OCI-LY1 (cell line): ENCODE data around the gene ACSM2A.

ENCODE experiments used
- CTCF ChIP-seq: fragments of 200-600 bp; sonication (generic), shearing (Covaris generic); IDR thresholded peaks from 2 replicates; pipeline ENCODE4 v1.5.1; 2017; ENCODE audit warnings: mild to moderate bottlenecking, antibody characterized with exemption, low read length, moderate library complexity, mixed read lengths
- EZH2 ChIP-seq: fragments of 200-600 bp; sonication (generic), shearing (Covaris generic); IDR thresholded peaks from 2 replicates; pipeline ENCODE4 v1.8.0; 2017; ENCODE audit warnings: borderline replicate concordance, mixed run types, mild to moderate bottlenecking, antibody characterized with exemption, low read length, moderate library complexity, mixed read lengths

- TF ChIP-seq CTCF, result no peak
- TF ChIP-seq EZH2, result no peak
These were observed 35.8 kb upstream of the ACSM2A start for GRCh38 chr16:20415541-20415940.
